Calu3 (cell line): ENCODE results near the gene ITGB2. TPM values are rescaled to one million over a fixed set of nuclear protein-coding genes. Genes with fewer than 3 reads are reported as not detected.

Source experiments
- BruUV-seq: library from RNA; stranded (reverse); fragments of 400-500 nt; replicated peaks from 2 replicates; lab custom pipeline; 2021; lab: Mats Ljungman, UMichigan
- CTCF ChIA-PET: fragments of 300-600 bp; sonication (Branson Sonifier 250); formaldehyde crosslinking; loops from one replicate; lab custom pipeline; 2022; ENCODE audit warnings: antibody characterized with exemption; lab: Charles Lee
- DNase-seq: peaks from one replicate; pipeline ENCODE4 v3.0.0; 2022
- H3K27ac Mint-ChIP-seq: one replicate; pipeline ENCODE4 v1.8.0; 2022; ENCODE audit warnings: mixed read lengths; ENCODE audit not compliant: unreplicated experiment
- H3K27me3 Mint-ChIP-seq: one replicate; pipeline ENCODE4 v1.8.0; 2022; ENCODE audit warnings: mixed read lengths; ENCODE audit not compliant: unreplicated experiment
- H3K36me3 Mint-ChIP-seq: one replicate; pipeline ENCODE4 v1.8.0; 2022; ENCODE audit warnings: mild to moderate bottlenecking, moderate library complexity, mixed read lengths; ENCODE audit not compliant: insufficient read depth, unreplicated experiment
- H3K4me1 Mint-ChIP-seq: one replicate; pipeline ENCODE4 v1.8.0; 2022; ENCODE audit warnings: mild to moderate bottlenecking, low read depth, mixed read lengths; ENCODE audit not compliant: unreplicated experiment
- H3K4me3 Mint-ChIP-seq: one replicate; pipeline ENCODE4 v1.8.0; 2022; ENCODE audit warnings: mild to moderate bottlenecking, low read depth, moderate library complexity, mixed read lengths; ENCODE audit not compliant: unreplicated experiment
- H3K9me3 Mint-ChIP-seq: one replicate; pipeline ENCODE4 v1.8.0; 2022; ENCODE audit warnings: low read depth, mixed read lengths; ENCODE audit not compliant: unreplicated experiment
- CTCF ChIP-seq: fragments of 200-600 bp; IDR thresholded peaks from one replicate; pipeline ENCODE4 v1.8.0; 2022; ENCODE audit warnings: antibody characterized with exemption; ENCODE audit not compliant: unreplicated experiment
- intact Hi-C: fragments of 100-400 bp; cut with micrococcal nuclease; formaldehyde crosslinking; loops from one replicate; pipeline ENCODE4 v1.10.0; 2022; ENCODE audit not compliant: unreplicated experiment
- total RNA-seq: library from RNA; stranded (reverse); gene quantifications from 2 replicates; pipeline ENCODE4 v1.2.3, GENCODE V29; 2022

The ITGB2 gene
- total RNA-seq, 1 experiment from 2014 or later: 0.42 TPM

GRCh38 chr21:44856131-44856530 is 64.6 kb downstream of the ITGB2 start:
- no peaks in the 10 kb centered on the region for H3K9me3 Mint-ChIP-seq
- BruUV-seq: no TSS peak
- intact Hi-C loops: no loop called here
- no peak for DNase-seq
- H3K4me3 Mint-ChIP-seq: no peak overlapping the region
- H3K27me3 Mint-ChIP-seq: no peaks in the 10 kb centered on the region
- no peak for TF ChIP-seq CTCF
- H3K36me3 Mint-ChIP-seq: peaks cover 16% of the 10 kb centered on the region
- CTCF ChIA-PET: no interaction called here
- H3K4me1 Mint-ChIP-seq: no peaks in the 10 kb centered on the region
- H3K27ac Mint-ChIP-seq: no peak overlapping the region

GRCh38 chr21:44855572-44855971 is 65.1 kb downstream of the ITGB2 start:
- no peak for DNase-seq
- CTCF ChIA-PET: no interaction called here
- no peak for TF ChIP-seq CTCF
- H3K36me3 Mint-ChIP-seq: peaks cover 13% of the 10 kb centered on the region
- BruUV-seq: no TSS peak
- H3K27me3 Mint-ChIP-seq: no peaks in the 10 kb centered on the region
- intact Hi-C loops: no loop called here
- no peaks in the 10 kb centered on the region for H3K4me1 Mint-ChIP-seq
- H3K9me3 Mint-ChIP-seq: no peaks in the 10 kb centered on the region
- H3K27ac Mint-ChIP-seq: no peak overlapping the region
- H3K4me3 Mint-ChIP-seq: no peak overlapping the region

- peaks cover 18% of the 10 kb centered on the region for H3K36me3 Mint-ChIP-seq
- BruUV-seq: no TSS peak
- H3K27me3 Mint-ChIP-seq: no peaks in the 10 kb centered on the region
- no peak overlapping the region for H3K4me3 Mint-ChIP-seq
- no peak overlapping the region for H3K27ac Mint-ChIP-seq
- TF ChIP-seq CTCF: no peak
- CTCF ChIA-PET: no interaction called here
- DNase-seq: no peak
- no peaks in the 10 kb centered on the region for H3K4me1 Mint-ChIP-seq
- H3K9me3 Mint-ChIP-seq: no peaks in the 10 kb centered on the region
- intact Hi-C loops: no loop called here
Observed at GRCh38 chr21:44854664-44855446, 65.8 kb downstream of the ITGB2 start.

- H3K9me3 Mint-ChIP-seq: no peaks in the 10 kb centered on the region
- CTCF ChIA-PET: no interaction called here
- H3K4me1 Mint-ChIP-seq: no peaks in the 10 kb centered on the region
- no peak overlapping the region for H3K27ac Mint-ChIP-seq
- peaks cover 18% of the 10 kb centered on the region for H3K36me3 Mint-ChIP-seq
- no TSS peak for BruUV-seq
- intact Hi-C loops: no loop called here
- TF ChIP-seq CTCF: no peak
- H3K27me3 Mint-ChIP-seq: no peaks in the 10 kb centered on the region
- no peak overlapping the region for H3K4me3 Mint-ChIP-seq
- no peak for DNase-seq
Observed at GRCh38 chr21:44854391-44854663, 66.4 kb downstream of the ITGB2 start.
